K562 (cell line): ENCODE data around the gene CCDC33. TPM values are rescaled to one million over a fixed set of nuclear protein-coding genes. Genes with fewer than 3 reads are reported as not detected.

Source experiments
- CEBPZ ChIP-seq: fragments of 150-350 bp; IDR thresholded peaks from 2 replicates; pipeline ENCODE4 v1.6.1; 2014; ENCODE audit warnings: low read depth, mild to moderate bottlenecking, low read length, borderline replicate concordance
- CHAMP1 ChIP-seq: fragments of 450-650 bp; IDR thresholded peaks from 2 replicates; pipeline ENCODE4 v1.6.1; 2016; ENCODE audit warnings: mild to moderate bottlenecking
- GABPB1 ChIP-seq: sonication (generic); formaldehyde crosslinking; IDR thresholded peaks from 2 replicates; pipeline ENCODE4 v1.8.0; 2022; ENCODE audit warnings: mild to moderate bottlenecking, missing genetic modification reagents
- HDAC2 ChIP-seq: fragments of 450-650 bp; IDR thresholded peaks from 2 replicates; pipeline ENCODE4 v1.6.1; 2016; ENCODE audit warnings: mild to moderate bottlenecking
- KLF10 ChIP-seq: fragments of 250-450 bp; sonication (Bioruptor Pico); IDR thresholded peaks from 2 replicates; pipeline ENCODE4 v1.6.1; 2021; ENCODE audit warnings: matching md5 sums
- LEF1 ChIP-seq: fragments of 450-650 bp; IDR thresholded peaks from 2 replicates; pipeline ENCODE4 v1.6.1; 2016; ENCODE audit warnings: mild to moderate bottlenecking
- MAFK ChIP-seq: IDR thresholded peaks from 2 replicates; pipeline ENCODE4 v1.6.1; 2011; ENCODE audit warnings: low read length, improper control_type of control experiment
- RAD21 ChIP-seq, 2 experiments: fragments of 250-450 bp in 1 of 2; fragments of 450-650 bp in 1 of 2; sonication (Bioruptor Pico) in 1 of 2; formaldehyde crosslinking in 1 of 2; IDR thresholded peaks in 1 of 2; conservative IDR thresholded peaks in 1 of 2; 2 replicates each; pipeline versions ENCODE4 v1.4.0 to v1.8.0; 2020 to 2022; ENCODE audit warnings: mild to moderate bottlenecking in 2 of 2, moderate library complexity in 1 of 2
- RBFOX2 ChIP-seq: fragments of 200-400 bp; formaldehyde crosslinking; IDR thresholded peaks from 2 replicates; pipeline ENCODE4 v1.6.1; 2017; ENCODE audit warnings: low read depth, mild to moderate bottlenecking, low read length, moderate library complexity
- SNIP1 ChIP-seq: fragments of 450-650 bp; IDR thresholded peaks from 2 replicates; pipeline ENCODE4 v1.7.1; 2017; ENCODE audit warnings: low read depth, mild to moderate bottlenecking
- SP1 ChIP-seq: sonication (generic); formaldehyde crosslinking; IDR thresholded peaks from 2 replicates; pipeline ENCODE4 v1.8.1; 2022; ENCODE audit warnings: mild to moderate bottlenecking, missing genetic modification reagents
- SREBF1 ChIP-seq: fragments of 150-350 bp; IDR thresholded peaks from 2 replicates; pipeline ENCODE4 v1.6.1; 2014; ENCODE audit warnings: antibody characterized with exemption, low read depth, low read length, borderline replicate concordance
- U2AF1 ChIP-seq: fragments of 200-400 bp; formaldehyde crosslinking; optimal IDR thresholded peaks from 2 replicates; pipeline ENCODE3; 2017; ENCODE audit warnings: mild to moderate bottlenecking, low read depth, low read length, moderate library complexity
- ZNF174 ChIP-seq: fragments of 250-450 bp; sonication (Bioruptor Pico); IDR thresholded peaks from 2 replicates; pipeline ENCODE4 v1.4.0; 2020; ENCODE audit warnings: mild to moderate bottlenecking
- ZNF263 ChIP-seq: sonication (generic); formaldehyde crosslinking; IDR thresholded peaks from 2 replicates; pipeline ENCODE4 v1.8.0; 2022; ENCODE audit warnings: mild to moderate bottlenecking, missing genetic modification reagents, borderline replicate concordance
- ZNF41 ChIP-seq: fragments of 250-450 bp; sonication (Bioruptor Pico); conservative IDR thresholded peaks from 2 replicates; pipeline ENCODE4 v1.4.0; 2020; ENCODE audit warnings: mild to moderate bottlenecking
- polyA plus RNA-seq, 8 experiments: library from polyadenylated mRNA; depleted of rRNA in 4 of 8; stranded (reverse) in 5 of 8; unstranded in 3 of 8; fragments of >200 nt; fragmentation: Nextera tagmentation in 2 of 8; fragmentation: Illumina TruSeq in 1 of 8; extraction: Ambion mirVana in 2 of 8; extraction: Trizol in 1 of 8; gene quantifications; 2 replicates each; pipeline versions ENCODE4 v1.2.1 to v1.2.3, GENCODE V29; 2011 to 2014; ENCODE audit warnings: inconsistent platforms in 1 of 8, missing spikeins in 1 of 8
- total RNA-seq, 7 experiments: library from RNA; depleted of rRNA in 6 of 7; stranded (reverse); fragments of >200 nt in 6 of 7; fragmentation: Illumina TruSeq in 2 of 7; extraction: Trizol in 2 of 7; gene quantifications; 2 replicates each; pipeline versions ENCODE4 v1.2.1 to v1.2.3, GENCODE V29; 2011 to 2021; ENCODE audit warnings: low replicate concordance in 1 of 7
- TF ChIP-seq, protein P1 (sequence below): fragments of 450-650 bp; IDR thresholded peaks from 2 replicates; pipeline ENCODE4 v1.7.1; 2018; ENCODE audit warnings: mild to moderate bottlenecking, low read depth; ENCODE audit not compliant: partially characterized antibody

CCDC33 gene
- total and polyA plus RNA-seq, 9 of the 15 experiments (the other 6 are each of a cell fraction or from before 2014, with no cell fraction given) = 0.08 to 1.1 (median 0.15) TPM; not detected in 4

DNA sequence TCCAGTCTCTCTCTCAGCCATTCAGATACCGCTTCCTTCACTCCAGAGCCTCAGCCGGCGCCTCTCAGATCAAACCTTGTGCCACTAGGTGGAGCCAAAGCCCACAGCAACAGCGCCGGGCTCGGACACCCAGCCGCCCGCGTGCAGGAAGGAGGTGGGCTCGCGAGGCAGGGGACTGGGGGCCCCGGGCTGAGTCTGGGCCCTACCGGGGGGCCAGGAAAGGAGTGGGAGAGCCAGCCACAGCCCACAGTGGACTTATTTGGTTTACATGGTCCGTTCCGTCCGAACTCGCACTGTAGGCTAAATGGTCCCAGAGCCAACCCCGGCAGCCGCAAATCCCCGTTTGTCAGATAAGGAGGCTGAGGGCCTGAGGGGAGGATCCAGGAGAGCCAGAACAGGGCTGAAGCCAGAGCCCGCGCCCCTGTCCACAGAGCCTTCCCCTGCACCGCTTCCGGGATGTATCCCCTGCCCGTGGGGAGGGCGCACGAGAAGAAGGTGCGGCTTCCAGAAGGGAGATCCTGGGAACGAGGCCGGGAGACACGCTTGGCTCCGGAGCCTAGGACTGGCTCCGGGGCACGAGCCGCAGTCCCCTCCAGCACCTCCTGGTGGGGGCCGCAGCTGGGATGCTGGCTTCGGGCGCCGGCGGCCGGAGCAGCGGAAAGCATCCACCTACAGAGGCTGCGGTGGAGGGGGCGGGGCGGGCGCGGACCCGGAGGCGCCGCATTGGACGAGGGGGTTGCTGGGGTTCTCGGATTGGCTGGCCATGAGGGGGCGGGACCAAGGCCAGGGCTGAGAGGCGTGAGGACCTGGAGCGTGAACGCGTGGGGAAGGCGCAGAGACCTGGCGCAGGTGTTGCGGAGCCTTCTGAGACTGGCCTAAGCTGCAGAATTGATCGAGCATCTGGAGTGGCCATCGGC is 137.9 kb downstream of the CCDC33 start (continued):
- peak; percentile 55 for TF ChIP-seq RBFOX2
- TF ChIP-seq ZNF41 (CRISPR knock-in tag) = no peak
- no peak for TF ChIP-seq U2AF1
- TF ChIP-seq, protein P1, sequence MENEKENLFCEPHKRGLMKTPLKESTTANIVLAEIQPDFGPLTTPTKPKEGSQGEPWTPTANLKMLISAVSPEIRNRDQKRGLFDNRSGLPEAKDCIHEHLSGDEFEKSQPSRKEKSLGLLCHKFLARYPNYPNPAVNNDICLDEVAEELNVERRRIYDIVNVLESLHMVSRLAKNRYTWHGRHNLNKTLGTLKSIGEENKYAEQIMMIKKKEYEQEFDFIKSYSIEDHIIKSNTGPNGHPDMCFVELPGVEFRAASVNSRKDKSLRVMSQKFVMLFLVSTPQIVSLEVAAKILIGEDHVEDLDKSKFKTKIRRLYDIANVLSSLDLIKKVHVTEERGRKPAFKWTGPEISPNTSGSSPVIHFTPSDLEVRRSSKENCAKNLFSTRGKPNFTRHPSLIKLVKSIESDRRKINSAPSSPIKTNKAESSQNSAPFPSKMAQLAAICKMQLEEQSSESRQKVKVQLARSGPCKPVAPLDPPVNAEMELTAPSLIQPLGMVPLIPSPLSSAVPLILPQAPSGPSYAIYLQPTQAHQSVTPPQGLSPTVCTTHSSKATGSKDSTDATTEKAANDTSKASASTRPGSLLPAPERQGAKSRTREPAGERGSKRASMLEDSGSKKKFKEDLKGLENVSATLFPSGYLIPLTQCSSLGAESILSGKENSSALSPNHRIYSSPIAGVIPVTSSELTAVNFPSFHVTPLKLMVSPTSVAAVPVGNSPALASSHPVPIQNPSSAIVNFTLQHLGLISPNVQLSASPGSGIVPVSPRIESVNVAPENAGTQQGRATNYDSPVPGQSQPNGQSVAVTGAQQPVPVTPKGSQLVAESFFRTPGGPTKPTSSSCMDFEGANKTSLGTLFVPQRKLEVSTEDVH = no peak
- no peak for TF ChIP-seq SREBF1
- no peak for TF ChIP-seq CEBPZ
- TF ChIP-seq CHAMP1 = no peak
- no peak for TF ChIP-seq MAFK
- no peak for TF ChIP-seq KLF10 (CRISPR knock-in tag)
- TF ChIP-seq HDAC2 = peak; percentile 51; the same call in 1 of the 2 replicates
- TF ChIP-seq ZNF174 (CRISPR knock-in tag) = no peak
- TF ChIP-seq SP1 (CRISPR knock-in tag) = peak; percentile 81; the same call in 1 of the 2 replicates
- no peak for TF ChIP-seq SNIP1
- peak; percentile 93 to 94 for TF ChIP-seq RAD21 (CRISPR knock-in tag; conservative IDR thresholded peaks at IDR 0.05 in 1 of 2, IDR thresholded peaks at IDR 0.05 in 1 of 2)
- TF ChIP-seq LEF1 = no peak
- TF ChIP-seq GABPB1 = peak; percentile 60
- peak; percentile 51 for TF ChIP-seq ZNF263
